Measurements from ENCODE around the gene PRKACG.

- no peak for TF ChIP-seq CTCF (conservative IDR thresholded peaks at IDR 0.05; ENCODE audit: low read depth, low read length)
- no peak for TF ChIP-seq EZH2 (IDR thresholded peaks at IDR 0.05; ENCODE audit: low read length, unreplicated experiment)
- no peak for TF ChIP-seq EZH2phosphoT487 (IDR thresholded peaks at IDR 0.05; ENCODE audit: borderline replicate concordance, low read length)
These were observed 14.8 kb upstream of the PRKACG start for GRCh38 chr9:69028754-69029153.

Data from PC-3 (cell line).